Psoas muscle (tissue), 8 donors: ENCODE data around the gene LRP3. TPM values are rescaled to one million over a fixed set of nuclear protein-coding genes. Genes with fewer than 3 reads are reported as not detected.

Experiments
- ATAC-seq, 4 donors: fragments of 200-7000 bp; cut with Tn5 transposase; one replicate each; pipeline ENCODE4 v1.9.1; 2020; ENCODE audit warnings: moderate library complexity in 3 of 4, mild to moderate bottlenecking in 2 of 4
- DNase-seq, 2 donors: peaks; one replicate each; pipeline ENCODE4 v3.0.0-alpha.2; 2020
- H3K27ac ChIP-seq: fragments of 200-600 bp; one replicate; pipeline ENCODE4 v1.8.0; 2022
- H3K27me3 ChIP-seq, 3 donors: fragments of 200-600 bp in 1 of 3; one replicate each; pipeline versions ENCODE4 v1.6.1 to v1.8.0; 2013 to 2022; ENCODE audit warnings: low read length in 2 of 3, mild to moderate bottlenecking in 2 of 3, moderate library complexity in 1 of 3; ENCODE audit not compliant: insufficient read depth in 3 of 3
- H3K36me3 ChIP-seq, 2 donors: fragments of 200-600 bp in 1 of 2; one replicate each; pipeline versions ENCODE4 v1.6.1 to v1.8.0; 2013 to 2022; ENCODE audit warnings: low read depth in 1 of 2, mild to moderate bottlenecking in 1 of 2, moderate library complexity in 1 of 2; ENCODE audit not compliant: insufficient read depth in 1 of 2
- H3K4me1 ChIP-seq: fragments of 200-600 bp; one replicate; pipeline ENCODE4 v1.8.0; 2022
- H3K4me3 ChIP-seq: fragments of 200-600 bp; one replicate; pipeline ENCODE4 v1.8.0; 2022; ENCODE audit warnings: mild to moderate bottlenecking
- H3K9me3 ChIP-seq: fragments of 200-600 bp; one replicate; pipeline ENCODE4 v1.8.0; 2022
- CTCF ChIP-seq: fragments of 200-600 bp; IDR thresholded peaks from one replicate; pipeline ENCODE4 v1.8.0; 2022; ENCODE audit warnings: antibody characterized with exemption
- WGBS, 3 donors: extraction: QIAGEN DNeasy Blood & Tissue Kit; methylation state at CpG; one replicate each; pipeline versions ENCODE4 v1.1.6 to v1.1.7; 2013; 5-methylcytosine and 5-hydroxymethylcytosine counted together
- intact Hi-C, 2 donors: fragments of 100-400 bp; cut with DNase I; formaldehyde crosslinking; loops; one replicate each; pipeline versions ENCODE4 v1.11.0 to v1.14.2; 2022
- polyA plus RNA-seq, 3 donors: library from polyadenylated mRNA; stranded (reverse); fragments of 200-250 nt; gene quantifications; one replicate each; pipeline ENCODE4 v1.2.3, GENCODE V29; 2013
- total RNA-seq, 4 donors: library from RNA; stranded (reverse); fragmentation: NEBNext Ultra II Directional in 2 of 4; extraction: Animal tissue kit (Norgen Biotek cat#: 25700) in 2 of 4; gene quantifications; one replicate each; pipeline versions ENCODE4 v1.2.1 to v1.2.4, GENCODE V29; 2021 to 2023
- donor health status: healthy with polysubstance abuse.
- donor health status: DM: no; HTN: no; CAD: no; lungs with moderate emphysema.
- donor health status: Bipolar disorder and iron deficiency.
- donor health status: healthy.
- donor health status: DM: yes; HTN: yes; CAD: no.
- donor health status: DM: no; HTN: no; CAD: no.
- donor health status: DM: no; HTN: no; CAD: no.
- donor health status: DM: yes; HTN: yes; CAD: no.

LRP3 gene
- total and polyA plus RNA-seq, 7 donors, result 10.7 to 25.1 (median 18.8) TPM

- peak in 1 of 2 donors; percentile 38 for DNase-seq
- H3K27ac ChIP-seq, result no peak overlapping the region
- H3K27me3 ChIP-seq, result peaks cover 0 to 8% (median 0%) of the 10 kb centered on the region in 3 donors
- ATAC-seq, result no peak
- intact Hi-C loops, result loop anchor here (1.0 to 10.0 kb wide), 5 partner anchors 66 to 539 kb away; partner anchors contain the start of gene CEBPA (in 1 of the 2)
- no peak for TF ChIP-seq CTCF
- 94 to 95% (median 94%) methylated on average over 20 of the region's 20 CpGs for WGBS, 3 donors
- H3K4me3 ChIP-seq, result no peak overlapping the region
- no peaks in the 10 kb centered on the region for H3K36me3 ChIP-seq
- H3K4me1 ChIP-seq, result no peaks in the 10 kb centered on the region
- H3K9me3 ChIP-seq, result no peaks in the 10 kb centered on the region
These were observed 41.8 kb downstream of the LRP3 start for GRCh38 chr19:33235996-33236350.

- no peaks in the 10 kb centered on the region for H3K9me3 ChIP-seq
- ATAC-seq (no peak), DNase-seq (peak in 1 of 2 donors; percentile 22)
- H3K27me3 ChIP-seq, result peaks cover 0 to 6% (median 0%) of the 10 kb centered on the region in 3 donors
- no peaks in the 10 kb centered on the region for H3K36me3 ChIP-seq
- no peak overlapping the region for H3K27ac ChIP-seq
- no peak overlapping the region for H3K4me3 ChIP-seq
- intact Hi-C loops, result loop anchor here (5.0 to 10.0 kb wide), 3 partner anchors 65 to 538 kb away; partner anchors contain the start of gene CEBPA (in 1 of the 2)
- no peaks in the 10 kb centered on the region for H3K4me1 ChIP-seq
- WGBS, 3 donors, result 82 to 85% (median 83%) methylated on average over 16 of the region's 16 CpGs
- TF ChIP-seq CTCF, result no peak
These were observed 42.7 kb downstream of the LRP3 start for GRCh38 chr19:33236696-33237390.

GRCh38 chr19:33238481-33239149 is 44.5 kb downstream of the LRP3 start:
- no peak overlapping the region for H3K27ac ChIP-seq
- no peak overlapping the region for H3K4me3 ChIP-seq
- H3K9me3 ChIP-seq, result no peaks in the 10 kb centered on the region
- H3K36me3 ChIP-seq, result no peaks in the 10 kb centered on the region
- TF ChIP-seq CTCF, result no peak
- intact Hi-C loops, result loop anchor here (5.0 to 10.0 kb wide), 3 partner anchors 64 to 536 kb away; partner anchors contain the start of gene CEBPA (in 1 of the 2)
- H3K4me1 ChIP-seq, result no peaks in the 10 kb centered on the region
- no peaks in the 10 kb centered on the region for H3K27me3 ChIP-seq
- ATAC-seq (no peak), DNase-seq (peak in 1 of 2 donors; percentile 23)
- WGBS, 3 donors, result 86 to 87% (median 86%) methylated on average over 10 of the region's 10 CpGs

- ATAC-seq (no peak), DNase-seq (no peak)
- no peaks in the 10 kb centered on the region for H3K4me1 ChIP-seq
- H3K27ac ChIP-seq, result no peak overlapping the region
- no peak overlapping the region for H3K4me3 ChIP-seq
- H3K9me3 ChIP-seq, result no peaks in the 10 kb centered on the region
- no peaks in the 10 kb centered on the region for H3K27me3 ChIP-seq
- no peak for TF ChIP-seq CTCF
- no peaks in the 10 kb centered on the region for H3K36me3 ChIP-seq
- 71 to 74% (median 73%) methylated on average over 10 of the region's 10 CpGs for WGBS, 3 donors
- intact Hi-C loops, result loop anchor here (5.0 to 10.0 kb wide), 3 partner anchors 63 to 535 kb away; partner anchors contain the start of gene CEBPA (in 1 of the 2)
These were observed 45.3 kb downstream of the LRP3 start for GRCh38 chr19:33239223-33239975.
